Activated CD8-positive, alpha-beta memory T cell treated with anti-CD3 and anti-CD28 coated beads for 1 hour (primary cell): Measurements from ENCODE around the gene RBBP6.
"Not testable (repeated sequence)": the region's sequence is repeated elsewhere in the genome, so short reads cannot be mapped to it uniquely, and the experiment has no call there.

Experiments
- DNase-seq, 2 donors: peaks; one replicate each; pipeline ENCODE4 v3.0.0-alpha.2; 2020; ENCODE audit warnings: low read depth in 1 of 2; ENCODE audit errors: extremely low read depth in 1 of 2

RBBP6 gene

DNA sequence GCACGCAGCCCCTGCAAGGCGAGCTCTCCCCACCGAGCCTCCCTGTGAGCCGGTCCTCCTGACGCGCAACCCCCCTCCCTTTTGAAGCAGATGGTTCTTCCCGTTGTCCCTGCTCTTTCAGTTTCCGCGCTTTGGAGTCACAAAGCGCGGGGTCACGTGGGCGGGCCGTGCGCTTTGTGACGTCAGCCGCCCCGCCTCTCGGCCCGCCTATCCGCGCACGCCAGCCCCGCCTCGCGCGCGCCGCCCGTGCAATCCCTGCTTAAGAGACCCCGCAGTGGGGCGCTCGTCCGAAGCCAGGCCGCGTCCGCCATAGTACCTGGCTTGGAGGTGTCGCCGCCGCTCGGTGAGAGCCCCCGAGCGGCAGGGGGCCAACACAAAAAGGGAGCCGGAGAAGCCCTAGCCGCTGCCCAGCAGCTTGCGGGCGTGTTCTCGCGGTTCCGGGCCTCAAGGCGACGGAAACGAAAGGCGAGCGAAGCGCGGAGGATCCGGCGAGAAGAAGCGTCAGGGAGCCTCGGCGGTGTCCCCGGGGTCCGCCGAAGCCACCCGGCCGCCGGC, at the start of gene RBBP6:
Gene RBBP6 (plus strand): TSS at position 272 of the 555 bp plus-strand sequence. CDS start 1,061 bp downstream, outside the sequence.
- peak; percentile 75 to 88 for DNase-seq

DNA sequence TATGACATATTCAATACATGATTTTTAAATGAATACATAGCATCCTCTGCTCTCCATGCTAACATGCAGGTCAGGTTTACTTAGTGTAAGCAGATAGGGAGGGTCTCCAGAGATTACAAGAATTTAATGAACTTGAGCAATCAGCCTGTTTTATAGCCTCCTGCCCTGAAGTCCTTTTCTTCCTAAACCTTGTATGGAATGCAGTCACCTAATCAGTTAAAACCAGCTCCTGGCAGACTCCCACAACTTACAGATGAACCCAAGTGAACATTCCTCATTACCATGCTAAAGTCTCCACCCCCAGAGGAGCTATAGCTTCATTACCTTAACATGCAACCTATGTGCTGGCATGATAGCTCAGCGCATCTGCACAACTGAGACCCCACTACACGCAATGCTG, 48.5 kb upstream of the RBBP6 start:
- DNase-seq = no peak

DNA sequence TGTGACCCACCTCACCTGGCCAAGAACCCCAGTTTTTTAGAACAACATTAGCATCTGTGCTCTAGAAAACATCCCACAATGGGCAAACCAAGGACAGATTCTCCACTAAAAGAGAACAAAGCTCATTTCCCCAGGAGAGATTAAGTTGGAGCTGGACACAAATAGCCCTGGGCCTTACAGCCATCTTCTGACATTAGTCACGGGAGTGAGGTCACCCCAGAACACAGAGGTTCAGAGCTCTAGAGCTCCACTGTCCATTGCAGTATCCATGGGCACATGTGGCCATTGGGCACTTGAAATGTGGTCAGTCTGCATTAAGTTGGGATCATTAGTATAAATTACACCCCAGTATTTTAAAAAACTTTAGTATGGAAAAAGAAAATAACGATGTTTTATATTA, 47.6 kb upstream of the RBBP6 start:
- no peak for DNase-seq

- DNase-seq = no peak
These were observed 45.5 kb upstream of the RBBP6 start for GRCh38 chr16:24493821-24494220.

- DNase-seq = not testable (repeated sequence)
These were observed 44.2 kb upstream of the RBBP6 start for GRCh38 chr16:24495207-24495606.

DNA sequence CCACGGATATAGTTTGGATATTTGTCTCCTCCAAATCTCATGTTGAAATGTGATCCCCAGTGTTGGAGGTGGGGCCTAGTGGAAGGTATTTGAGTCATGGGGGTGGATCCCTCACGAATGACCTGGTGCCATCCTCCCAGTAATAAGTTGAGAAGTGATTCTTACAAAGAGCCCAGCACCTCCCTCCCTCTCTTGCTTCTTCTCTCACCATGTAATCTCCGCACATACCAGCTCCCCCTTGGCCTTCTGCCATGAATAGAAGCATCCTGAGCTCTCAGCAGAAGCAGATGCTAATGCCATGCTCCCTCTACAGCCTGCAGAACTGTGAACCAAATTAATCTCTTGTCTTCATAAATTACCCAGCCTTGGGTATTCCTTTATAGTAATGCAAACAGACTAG, 41.9 kb upstream of the RBBP6 start:
- no peak for DNase-seq

- DNase-seq = no peak
These were observed 40.1 kb upstream of the RBBP6 start for GRCh38 chr16:24499193-24499814.

GRCh38 chr16:24504472-24505345, 34.7 kb upstream of the RBBP6 start:
- DNase-seq = peak; percentile 2 to 22

- no peak for DNase-seq
These were observed 33.4 kb upstream of the RBBP6 start for GRCh38 chr16:24505959-24506358.

- DNase-seq = no peak
These were observed 31.3 kb upstream of the RBBP6 start for GRCh38 chr16:24507959-24508480.

DNA sequence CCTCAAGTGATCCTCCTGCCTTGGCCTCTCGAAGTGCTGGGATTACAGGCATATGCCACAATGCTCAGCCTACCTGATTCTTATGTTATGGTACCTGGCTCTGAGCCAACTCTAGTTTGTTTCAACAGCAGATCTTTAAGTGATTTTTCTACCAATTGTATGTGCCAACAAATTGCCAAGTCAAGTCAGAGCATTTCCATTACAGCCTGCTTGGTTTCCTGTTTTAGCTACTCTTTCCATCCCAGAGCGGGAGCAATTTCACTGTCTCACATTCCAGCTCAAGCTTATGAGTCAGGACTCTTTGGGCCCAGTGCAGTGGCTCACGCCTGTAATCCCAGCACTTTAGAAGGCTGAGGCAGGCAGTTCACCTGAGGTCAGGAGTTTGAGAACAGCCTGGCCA, 30.8 kb upstream of the RBBP6 start:
- no peak for DNase-seq

DNA sequence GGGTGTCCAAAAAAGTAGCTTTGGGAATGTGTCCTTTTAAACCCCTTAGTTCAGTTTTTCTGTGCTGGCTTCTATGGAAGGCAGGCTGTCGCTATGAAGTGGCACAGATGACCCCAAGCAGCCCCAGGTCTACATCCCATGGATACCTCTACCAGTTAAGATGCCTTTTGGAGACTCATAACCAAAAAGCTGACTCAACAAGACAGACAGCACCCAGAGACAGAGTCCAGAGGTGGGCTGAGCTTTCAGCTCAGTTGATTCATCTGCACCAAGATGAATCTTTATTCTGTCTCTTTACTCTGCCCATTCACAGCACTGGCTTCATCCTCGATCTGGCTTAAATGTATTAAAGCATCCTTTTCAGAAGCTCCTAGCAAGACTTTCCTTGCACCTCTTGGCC, 29.8 kb upstream of the RBBP6 start:
- DNase-seq = no peak

DNA sequence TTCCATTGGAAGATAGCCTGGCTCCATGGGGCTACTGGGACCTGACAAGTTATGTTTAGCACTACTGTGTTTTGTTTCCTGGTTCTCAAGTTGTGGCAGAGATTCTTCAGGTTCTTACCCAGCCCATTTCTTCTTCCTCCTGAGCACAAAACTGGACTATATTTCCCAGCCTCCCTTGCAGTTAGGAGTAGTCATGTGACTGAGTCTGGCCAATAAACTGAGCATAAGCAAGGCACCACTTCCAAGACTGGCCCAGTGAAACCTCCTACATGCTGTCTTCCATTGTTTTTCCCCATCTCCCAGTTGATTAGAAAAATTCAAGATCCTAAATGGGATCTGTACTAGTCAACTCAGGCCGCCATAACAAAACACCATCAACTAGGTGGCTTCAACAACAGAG, 28.2 kb upstream of the RBBP6 start:
- no peak for DNase-seq

DNA sequence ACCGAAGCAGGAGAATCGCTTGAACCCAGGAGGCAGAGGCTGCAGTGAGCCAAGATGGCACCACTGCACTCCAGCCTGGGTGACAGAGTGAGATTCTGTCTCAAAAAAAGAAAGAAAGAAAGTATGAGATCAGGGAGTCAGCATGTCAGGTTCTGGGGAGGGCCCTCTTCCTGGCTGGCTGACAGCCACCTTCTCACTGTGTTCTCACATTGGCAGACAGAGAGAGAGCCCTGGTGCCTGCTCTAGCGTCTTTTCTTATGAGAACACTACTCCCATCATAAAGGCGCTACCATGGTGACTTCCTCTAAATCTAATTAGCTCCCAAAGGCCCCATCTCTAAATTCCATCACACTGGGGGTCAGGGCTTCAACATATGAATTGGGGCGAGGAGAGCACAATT, 27.6 kb upstream of the RBBP6 start:
- DNase-seq = no peak

- DNase-seq = no peak
These were observed 25.3 kb upstream of the RBBP6 start for GRCh38 chr16:24514096-24514495.

DNA sequence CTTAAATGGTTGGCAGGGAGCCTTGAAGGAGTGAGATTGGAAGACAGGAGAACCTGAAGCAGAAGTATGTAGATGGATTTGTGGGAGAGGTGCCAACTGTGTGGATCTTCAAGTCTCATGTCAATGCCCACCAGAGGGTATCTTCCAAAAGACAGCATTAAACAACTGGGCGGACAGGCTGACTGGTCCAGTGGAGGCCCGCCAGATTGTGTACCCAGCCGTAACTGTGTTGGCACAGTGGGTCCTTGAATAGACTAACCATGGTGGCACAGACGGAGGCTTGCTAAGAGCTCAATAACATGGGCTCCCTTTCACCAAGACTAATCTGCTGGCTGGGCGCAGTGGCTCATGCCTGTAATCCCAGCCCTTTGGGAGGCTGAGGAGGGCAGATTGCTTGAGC, 24.2 kb upstream of the RBBP6 start:
- no peak for DNase-seq

- DNase-seq = peak; percentile 42 to 50
These were observed 22.3 kb upstream of the RBBP6 start for GRCh38 chr16:24516900-24517669.

DNA sequence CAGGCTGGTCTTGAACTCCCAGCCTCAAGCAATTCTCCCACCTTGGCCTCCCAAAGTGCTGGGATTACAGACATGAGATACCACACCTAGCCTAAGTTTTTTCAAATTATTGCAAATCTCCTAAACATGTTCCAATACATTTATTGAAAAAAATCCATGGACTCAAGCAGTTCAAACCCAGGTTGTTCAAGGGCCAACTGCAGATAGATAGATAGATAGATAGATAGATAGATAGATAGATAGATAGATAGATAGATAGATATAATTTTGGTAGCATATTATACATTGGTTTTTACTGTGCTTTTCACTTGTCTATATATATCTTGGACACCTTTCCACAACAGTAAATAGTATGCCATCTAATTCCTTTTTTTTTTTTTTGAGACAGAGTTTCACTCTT, 20.9 kb upstream of the RBBP6 start:
- no peak for DNase-seq

GRCh38 chr16:24520983-24521382, 18.4 kb upstream of the RBBP6 start:
- DNase-seq = no peak

GRCh38 chr16:24522751-24523150, 16.6 kb upstream of the RBBP6 start:
- DNase-seq = no peak

- no peak for DNase-seq
These were observed 15.8 kb upstream of the RBBP6 start for GRCh38 chr16:24523569-24523968.
